NB4 (cell line): ENCODE data around the gene RGS6.

Experiments
- CTCF ChIP-seq: IDR thresholded peaks from one replicate; pipeline ENCODE4 v1.5.1; 2012; ENCODE audit warnings: low read depth, low read length
- POLR2A ChIP-seq: IDR thresholded peaks from 2 replicates; pipeline ENCODE4 v1.6.1; 2011; ENCODE audit warnings: mild to moderate bottlenecking; ENCODE audit not compliant: insufficient read length; ENCODE audit errors: extremely low read depth

- TF ChIP-seq CTCF = no peak
- no peak for TF ChIP-seq POLR2A
These were observed 165.0 kb downstream of the RGS6 start for GRCh38 chr14:72097173-72097783.
